GM12878 (cell line): ENCODE measurements around the gene TTL. TPM values are rescaled to one million over a fixed set of nuclear protein-coding genes. Genes with fewer than 3 reads are reported as not detected.

Experiments
- ASH2L ChIP-seq: fragments of 300-600, 200-600 bp; sonication (generic); IDR thresholded peaks from 2 replicates; pipeline ENCODE4 v1.6.1; 2017; ENCODE audit warnings: low read depth, mild to moderate bottlenecking, borderline replicate concordance
- CBFB ChIP-seq: IDR thresholded peaks from 2 replicates; pipeline ENCODE4 v1.6.1; 2016; ENCODE audit warnings: antibody characterized with exemption, low read depth
- E2F8 ChIP-seq: fragments of 450-650 bp; IDR thresholded peaks from 2 replicates; pipeline ENCODE4 v1.6.1; 2018; ENCODE audit warnings: mild to moderate bottlenecking, low read depth, moderate library complexity; ENCODE audit not compliant: partially characterized antibody
- EGR1 ChIP-seq, 2 experiments: IDR thresholded peaks; 1 replicate in 1 of 2; 2 replicates in 1 of 2; pipeline ENCODE4 v1.6.1; 2011 to 2012; ENCODE audit warnings: low read depth in 2 of 2, low read length in 2 of 2, borderline replicate concordance in 1 of 2, mild to moderate bottlenecking in 1 of 2, moderate library complexity in 1 of 2
- EP300 ChIP-seq, 2 experiments: fragments of 150-350 bp in 1 of 2; IDR thresholded peaks; 2 replicates each; pipeline ENCODE4 v1.6.1; 2011 to 2012; ENCODE audit warnings: low read depth in 2 of 2, low read length in 2 of 2, borderline replicate concordance in 1 of 2, improper control_type of control experiment in 1 of 2, inconsistent platforms in 1 of 2; ENCODE audit not compliant: control insufficient read depth in 1 of 2
- HDAC2 ChIP-seq: fragments of 200-600 bp; sonication (generic); IDR thresholded peaks from 2 replicates; pipeline ENCODE4 v1.6.1; 2017
- KDM1A ChIP-seq: fragments of 200-600 bp; sonication (generic); IDR thresholded peaks from 2 replicates; pipeline ENCODE4 v1.6.1; 2016; ENCODE audit warnings: borderline replicate concordance
- LARP7 ChIP-seq: fragments of 450-650 bp; IDR thresholded peaks from 2 replicates; pipeline ENCODE4 v1.6.1; 2017; ENCODE audit warnings: mild to moderate bottlenecking
- POLR2A ChIP-seq: IDR thresholded peaks from 2 replicates; pipeline ENCODE4 v1.6.1; 2011; ENCODE audit warnings: low read depth, mild to moderate bottlenecking, low read length
- POU2F2 ChIP-seq: IDR thresholded peaks from 3 replicates; pipeline ENCODE4 v1.6.1; 2011; ENCODE audit warnings: low read depth, mild to moderate bottlenecking, low read length, borderline replicate concordance
- RELA ChIP-seq: fragments of 450-650 bp; IDR thresholded peaks from 2 replicates; pipeline ENCODE4 v1.8.0; 2014; ENCODE audit warnings: borderline replicate concordance; ENCODE audit not compliant: partially characterized antibody
- RFX5 ChIP-seq: IDR thresholded peaks from 2 replicates; pipeline ENCODE4 v1.6.1; 2011; ENCODE audit warnings: low read depth, low read length, improper control_type of control experiment
- SMARCA5 ChIP-seq: fragments of 450-650 bp; IDR thresholded peaks from 2 replicates; pipeline ENCODE4 v1.6.1; 2017; ENCODE audit warnings: mild to moderate bottlenecking
- WRNIP1 ChIP-seq: IDR thresholded peaks from 2 replicates; pipeline ENCODE4 v1.6.1; 2011; ENCODE audit warnings: low read depth, low read length, improper control_type of control experiment, borderline replicate concordance
- ZBTB33 ChIP-seq: fragments of 450-650 bp; IDR thresholded peaks from 2 replicates; pipeline ENCODE4 v1.6.1; 2017; ENCODE audit warnings: mild to moderate bottlenecking
- ZBTB4 ChIP-seq: fragments of 450-650 bp; formaldehyde crosslinking; IDR thresholded peaks from 2 replicates; pipeline ENCODE4 v1.4.0; 2022; ENCODE audit warnings: mild to moderate bottlenecking, moderate library complexity
- ZNF207 ChIP-seq: fragments of 450-650 bp; IDR thresholded peaks from 2 replicates; pipeline ENCODE4 v1.6.1; 2014; ENCODE audit warnings: antibody characterized with exemption, mild to moderate bottlenecking, borderline replicate concordance
- ZNF217 ChIP-seq: fragments of 450-650 bp; IDR thresholded peaks from 2 replicates; pipeline ENCODE4 v1.6.1; 2017; ENCODE audit warnings: antibody characterized with exemption, mild to moderate bottlenecking
- ZNF384 ChIP-seq: IDR thresholded peaks from 2 replicates; pipeline ENCODE4 v1.6.1; 2012; ENCODE audit warnings: low read depth, mild to moderate bottlenecking, low read length, improper control_type of control experiment, borderline replicate concordance
- ZZZ3 ChIP-seq: IDR thresholded peaks from 2 replicates; pipeline ENCODE4 v1.6.1; 2011; ENCODE audit warnings: low read depth; ENCODE audit not compliant: control insufficient read depth, insufficient read length
- polyA plus RNA-seq, 11 experiments: library from polyadenylated mRNA; depleted of rRNA in 4 of 11; unstranded in 6 of 11; stranded (reverse) in 5 of 11; fragments of >200 nt; fragmentation: Nextera tagmentation in 4 of 11; fragmentation: Illumina TruSeq in 1 of 11; extraction: Ambion mirVana in 4 of 11; extraction: Trizol in 1 of 11; gene quantifications; 1 replicate in 1 of 11; 2 replicates in 10 of 11; pipeline versions ENCODE4 v1.2.1 to v1.2.3, GENCODE V29; 2011 to 2016; ENCODE audit warnings: inconsistent platforms in 2 of 11, missing spikeins in 2 of 11, low read depth in 1 of 11
- total RNA-seq, 4 experiments: library from RNA; depleted of rRNA in 3 of 4; stranded (reverse); fragments of >200 nt in 3 of 4; fragmentation: Illumina TruSeq in 1 of 4; extraction: Trizol in 1 of 4; gene quantifications; 2 replicates each; pipeline versions ENCODE4 v1.2.1 to v1.2.3, GENCODE V29; 2013 to 2021

Gene TTL
- total and polyA plus RNA-seq, 10 of the 15 experiments (the other 5 are each of a cell fraction or from before 2014, with no cell fraction given): 3.9 to 27.1 (median 16.1) TPM

- TF ChIP-seq E2F8 (peak; percentile 55), KDM1A (peak; percentile 92; the same call in 1 of the 2 replicates), ZNF207 (peak; percentile 23; the same call in 1 of the 2 replicates), POU2F2 (peak; percentile 50; the same call in 1 of the 3 replicates), ZBTB4 (CRISPR knock-in tag) (no peak), CBFB (peak; percentile 80), ZZZ3 (no peak), EP300 (IDR thresholded peaks at IDR 0.05; ENCODE audit: borderline replicate concordance in 1 of 2, control insufficient read depth in 1 of 2, low read depth in 2 of 2, low read length in 2 of 2) (no peak; a peak in 1 of 4 replicates), SMARCA5 (no peak; the same call in 1 of the 2 replicates), POLR2A (peak; percentile 79), RFX5 (no peak), LARP7 (peak; percentile 83), RELA (peak; percentile 63), WRNIP1 (no peak), ZNF384 (no peak), ZBTB33 (no peak), ASH2L (peak; percentile 96; the same call in 1 of the 2 replicates), ZNF217 (no peak), HDAC2 (no peak), EGR1 (IDR thresholded peaks at IDR 0.05; ENCODE audit: borderline replicate concordance in 1 of 2, low read depth in 2 of 2, low read length in 2 of 2) (no peak)
These were observed 60.4 kb downstream of the TTL start, which contains the start of gene POLR1B (continued) for GRCh38 chr2:112542123-112542983.
